ENCODE measurements around the gene GADD45G.

DNA sequence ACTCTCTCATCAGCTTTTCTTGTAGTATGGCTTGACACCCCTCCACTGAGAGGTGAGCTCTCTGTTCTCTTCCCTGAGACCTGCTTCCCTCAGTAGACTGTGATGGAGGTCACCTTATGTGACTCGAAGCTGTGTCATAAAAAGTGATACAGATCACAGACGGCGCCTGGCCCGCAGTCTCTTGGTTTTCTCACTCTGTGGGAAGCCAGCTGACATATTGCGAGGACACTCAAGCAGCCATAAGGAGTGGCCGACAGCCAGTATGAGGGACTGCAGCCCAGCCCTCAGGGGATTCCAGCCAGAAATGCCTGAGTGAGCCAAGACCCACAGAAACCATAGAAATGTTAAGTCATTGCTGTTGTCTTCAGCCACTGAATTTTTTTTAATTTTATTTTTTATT is 38.0 kb downstream of the GADD45G start:
- no peak for TF ChIP-seq YY1 (IDR thresholded peaks at IDR 0.05; ENCODE audit: insufficient read depth, insufficient read length)
- TF ChIP-seq ZNF274 (IDR thresholded peaks at IDR 0.05; ENCODE audit: low read depth, low read length): no peak
- TF ChIP-seq SUZ12 (IDR thresholded peaks at IDR 0.05; ENCODE audit: extremely low read depth, insufficient read depth, insufficient read length): no peak
